ENCODE results near the gene SPDL1.

DNA sequence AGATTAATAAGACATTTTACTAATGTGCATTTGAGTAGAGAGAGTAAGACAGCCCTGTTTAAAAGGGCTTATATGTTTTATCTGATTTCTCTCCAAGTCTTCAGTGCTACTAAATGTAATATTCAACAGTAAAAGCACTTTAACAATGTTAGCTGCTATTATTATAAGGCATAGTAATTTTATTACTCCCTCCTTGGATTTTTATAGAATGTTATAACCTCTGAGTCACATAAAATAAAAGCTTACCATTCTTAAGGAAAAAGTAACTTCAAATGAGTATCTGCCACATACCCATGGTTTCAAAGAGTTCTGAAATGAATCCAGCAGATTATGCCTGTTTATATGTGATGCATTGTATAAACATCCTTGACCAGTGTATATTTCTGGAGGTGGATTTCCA lies 19.0 kb downstream of the SPDL1 start:
- TF ChIP-seq CTCF (IDR thresholded peaks at IDR 0.05) (no peak), POLR2A (IDR thresholded peaks at IDR 0.05) (no peak)
